ENCODE results near the gene KRT20. TPM values are rescaled to one million over a fixed set of nuclear protein-coding genes. Genes with fewer than 3 reads are reported as not detected.

The KRT20 gene
- total RNA-seq, 1 experiment from 2014 or later = not detected

DNA sequence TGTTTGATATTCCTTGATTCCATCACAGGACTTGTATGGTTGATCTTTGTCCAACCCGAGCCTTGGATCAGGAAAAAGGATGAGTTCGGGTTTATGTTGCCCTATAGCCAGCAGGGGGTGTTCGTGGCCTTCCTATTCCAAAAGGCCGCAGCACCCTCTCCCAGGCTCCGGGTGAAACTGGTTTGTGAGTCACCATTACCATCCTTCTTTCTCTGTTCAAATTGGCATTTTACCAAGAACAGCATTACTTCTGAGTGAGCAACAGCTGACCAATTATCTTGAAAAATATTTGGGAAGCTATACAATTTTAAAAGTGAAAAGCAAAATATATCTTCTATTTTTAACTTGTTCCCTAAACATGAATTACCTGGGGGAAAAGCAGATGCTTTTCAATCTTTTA, 24.3 kb upstream of the KRT20 start:
- no peaks in the 10 kb centered on the region for H3K36me3 ChIP-seq (replicated peaks; ENCODE audit: control insufficient read depth, insufficient read depth, low read length)
- H3K27me3 ChIP-seq (ENCODE audit: control insufficient read depth, insufficient read depth, low read length) = no peaks in the 10 kb centered on the region
- DNase-seq = peak; percentile 78
- H3K4me3 ChIP-seq (ENCODE audit: insufficient read depth, low read depth, low read length) = no peak overlapping the region

GRCh38 chr17:40906613-40907012, 21.6 kb upstream of the KRT20 start:
- no peak for DNase-seq
- no peaks in the 10 kb centered on the region for H3K27me3 ChIP-seq (ENCODE audit: control insufficient read depth, insufficient read depth, low read length)
- no peak overlapping the region for H3K4me3 ChIP-seq (ENCODE audit: insufficient read depth, low read depth, low read length)
- H3K36me3 ChIP-seq (replicated peaks; ENCODE audit: control insufficient read depth, insufficient read depth, low read length) = no peaks in the 10 kb centered on the region

DNA sequence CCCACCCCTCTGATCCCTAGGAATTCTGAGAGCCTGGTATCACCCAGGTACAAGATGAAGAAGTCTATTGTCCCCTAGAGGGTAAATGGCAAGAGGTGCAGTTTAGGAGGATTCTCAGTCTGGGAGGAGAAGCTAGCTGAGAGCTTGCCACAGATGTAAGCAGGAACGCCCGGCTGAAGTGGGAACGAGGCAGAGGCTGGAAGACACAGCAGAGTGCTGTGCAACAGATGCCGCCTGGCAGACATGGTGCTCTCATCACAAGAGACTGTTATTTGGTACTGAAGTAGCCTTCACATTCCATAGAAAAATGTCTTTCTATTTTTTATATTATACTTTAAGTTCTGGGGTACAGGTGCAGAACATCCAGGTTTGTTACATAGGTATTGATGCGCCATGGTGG, 20.3 kb upstream of the KRT20 start:
- no peak for DNase-seq
- H3K36me3 ChIP-seq (replicated peaks; ENCODE audit: control insufficient read depth, insufficient read depth, low read length) = no peaks in the 10 kb centered on the region
- H3K4me3 ChIP-seq (ENCODE audit: insufficient read depth, low read depth, low read length) = no peak overlapping the region
- H3K27me3 ChIP-seq (ENCODE audit: control insufficient read depth, insufficient read depth, low read length) = no peaks in the 10 kb centered on the region

DNA sequence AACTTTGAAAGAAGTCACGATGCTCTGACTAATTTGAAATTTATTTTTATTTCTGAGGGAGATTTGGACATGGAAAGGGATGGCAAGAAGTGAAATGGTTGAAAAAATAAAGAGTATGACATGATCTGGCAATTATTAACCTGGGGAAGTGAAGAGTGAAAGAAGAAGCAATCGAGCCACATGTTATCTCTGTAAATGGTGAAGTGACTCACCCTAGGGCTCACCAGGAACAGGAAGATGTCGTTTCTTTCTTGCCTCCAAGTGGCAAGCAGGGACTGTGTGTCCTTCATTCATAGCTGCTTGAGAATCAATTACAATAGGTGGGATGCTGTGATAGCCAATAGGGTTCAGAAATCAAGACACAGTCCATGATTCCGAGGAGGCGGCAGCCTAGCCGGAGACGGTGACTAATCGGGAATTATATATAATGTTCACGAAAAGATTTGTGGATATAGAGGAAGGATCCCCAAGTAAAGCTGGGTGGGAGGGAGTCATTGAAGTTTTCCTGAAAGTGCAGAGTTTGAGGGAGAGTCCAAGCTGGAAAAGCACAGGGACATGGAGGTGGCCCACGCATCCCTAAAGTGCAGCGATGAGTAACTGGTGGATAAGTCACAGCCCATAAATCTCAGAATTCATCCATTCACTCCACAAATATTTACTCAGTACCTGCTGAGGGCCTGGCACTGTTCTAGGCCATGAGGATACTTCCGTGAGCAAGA, 18.2 kb upstream of the KRT20 start:
- no peaks in the 10 kb centered on the region for H3K27me3 ChIP-seq (ENCODE audit: control insufficient read depth, insufficient read depth, low read length)
- no peak overlapping the region for H3K4me3 ChIP-seq (ENCODE audit: insufficient read depth, low read depth, low read length)
- H3K36me3 ChIP-seq (replicated peaks; ENCODE audit: control insufficient read depth, insufficient read depth, low read length) = no peaks in the 10 kb centered on the region
- DNase-seq = no peak

GRCh38 chr17:40902498-40902897, 17.5 kb upstream of the KRT20 start:
- H3K4me3 ChIP-seq (ENCODE audit: insufficient read depth, low read depth, low read length) = no peak overlapping the region
- no peaks in the 10 kb centered on the region for H3K27me3 ChIP-seq (ENCODE audit: control insufficient read depth, insufficient read depth, low read length)
- no peaks in the 10 kb centered on the region for H3K36me3 ChIP-seq (replicated peaks; ENCODE audit: control insufficient read depth, insufficient read depth, low read length)
- DNase-seq = no peak

GRCh38 chr17:40901981-40902474, 17.0 kb upstream of the KRT20 start:
- no peak for DNase-seq
- no peaks in the 10 kb centered on the region for H3K27me3 ChIP-seq (ENCODE audit: control insufficient read depth, insufficient read depth, low read length)

DNA sequence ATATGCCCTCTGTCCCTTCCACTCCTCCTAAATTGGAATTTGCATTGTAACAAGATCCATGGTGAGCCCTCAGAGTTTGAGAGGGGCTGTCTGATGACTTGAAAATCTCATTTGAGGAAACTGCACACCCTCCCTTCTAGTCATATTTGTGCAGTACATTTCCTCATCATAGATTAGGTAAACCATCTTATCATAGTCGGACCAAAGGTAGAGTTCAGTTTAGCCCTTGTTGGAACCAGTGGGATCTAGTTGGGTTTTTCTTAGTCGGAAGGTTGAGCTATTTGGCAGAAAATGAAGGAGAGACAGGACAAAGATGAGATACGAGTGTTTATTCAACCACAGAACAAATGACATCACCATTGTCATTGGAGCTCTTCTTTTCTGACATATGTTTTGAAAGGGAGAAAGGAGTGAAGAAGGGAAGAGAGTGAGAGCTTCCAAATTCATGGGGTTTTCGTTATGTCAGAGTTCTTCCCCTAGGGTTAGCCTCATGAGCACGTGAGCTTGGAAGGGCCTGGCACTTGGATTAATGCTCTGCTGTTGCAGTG, 15.8 kb upstream of the KRT20 start:
- no peak for DNase-seq
- Histone ChIP-seq H3K36me3 (replicated peaks; ENCODE audit: control insufficient read depth, insufficient read depth, low read length) (no peaks in the 10 kb centered on the region), H3K27me3 (ENCODE audit: control insufficient read depth, insufficient read depth, low read length) (no peaks in the 10 kb centered on the region), H3K4me3 (ENCODE audit: insufficient read depth, low read depth, low read length) (no peak overlapping the region)

More at GRCh38 chr17:40901981-40902474, 17.0 kb upstream of the KRT20 start:
- no peak overlapping the region for H3K4me3 ChIP-seq (ENCODE audit: insufficient read depth, low read depth, low read length)
- no peaks in the 10 kb centered on the region for H3K36me3 ChIP-seq (replicated peaks; ENCODE audit: control insufficient read depth, insufficient read depth, low read length)

GRCh38 chr17:40896916-40897455, 11.9 kb upstream of the KRT20 start:
- no peak for DNase-seq
- H3K4me3 ChIP-seq (ENCODE audit: insufficient read depth, low read depth, low read length) = no peak overlapping the region
- no peaks in the 10 kb centered on the region for H3K36me3 ChIP-seq (replicated peaks; ENCODE audit: control insufficient read depth, insufficient read depth, low read length)
- no peaks in the 10 kb centered on the region for H3K27me3 ChIP-seq (ENCODE audit: control insufficient read depth, insufficient read depth, low read length)

DNA sequence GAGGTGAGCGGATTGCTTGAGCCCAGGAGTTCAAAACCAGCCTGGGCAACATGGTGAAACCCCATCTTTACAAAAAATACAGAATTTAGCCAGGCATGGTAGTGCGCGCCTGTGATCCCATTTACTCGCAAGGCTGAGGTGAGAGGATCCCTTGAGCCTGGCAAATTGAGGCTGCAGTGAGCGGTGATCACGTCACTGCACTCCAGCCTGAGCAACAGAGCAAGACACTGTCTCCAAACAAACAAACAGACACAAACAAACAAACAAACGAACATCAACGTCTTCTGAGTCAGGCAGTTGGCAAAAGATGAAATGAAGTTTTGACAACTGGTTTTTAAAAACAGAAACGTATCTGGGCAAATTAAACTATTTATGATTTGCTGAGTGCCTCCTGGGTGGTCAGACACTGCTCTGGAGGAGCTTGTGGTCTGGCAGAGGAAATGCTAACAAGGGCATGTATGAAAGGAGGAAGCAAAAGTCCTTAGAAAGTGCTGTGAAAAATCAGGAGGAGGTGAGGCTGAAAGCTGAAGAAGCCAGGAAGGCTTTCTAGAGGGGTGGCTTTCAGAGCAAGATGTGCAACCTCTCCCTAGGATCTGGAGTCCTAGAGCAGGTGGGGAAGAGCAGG, 10.2 kb upstream of the KRT20 start:
- H3K27me3 ChIP-seq (ENCODE audit: control insufficient read depth, insufficient read depth, low read length) = no peaks in the 10 kb centered on the region; the same call in 1 of the 2 replicates
- H3K4me3 ChIP-seq (ENCODE audit: insufficient read depth, low read depth, low read length) = no peak overlapping the region
- H3K36me3 ChIP-seq (replicated peaks; ENCODE audit: control insufficient read depth, insufficient read depth, low read length) = no peaks in the 10 kb centered on the region
- DNase-seq = no peak

GRCh38 chr17:40888196-40888720, 3.2 kb upstream of the KRT20 start:
- Histone ChIP-seq H3K4me3 (ENCODE audit: insufficient read depth, low read depth, low read length) (no peak overlapping the region), H3K36me3 (replicated peaks; ENCODE audit: control insufficient read depth, insufficient read depth, low read length) (no peaks in the 10 kb centered on the region), H3K27me3 (ENCODE audit: control insufficient read depth, insufficient read depth, low read length) (no peaks in the 10 kb centered on the region; the same call in 1 of the 2 replicates)
- no peak for DNase-seq

- Histone ChIP-seq H3K4me3 (ENCODE audit: insufficient read depth, low read depth, low read length) (no peak overlapping the region), H3K27me3 (ENCODE audit: control insufficient read depth, insufficient read depth, low read length) (no peaks in the 10 kb centered on the region), H3K36me3 (replicated peaks; ENCODE audit: control insufficient read depth, insufficient read depth, low read length) (no peaks in the 10 kb centered on the region)
- DNase-seq = no peak
Measured at GRCh38 chr17:40886090-40886489, 1.0 kb upstream of the KRT20 start.

DNA sequence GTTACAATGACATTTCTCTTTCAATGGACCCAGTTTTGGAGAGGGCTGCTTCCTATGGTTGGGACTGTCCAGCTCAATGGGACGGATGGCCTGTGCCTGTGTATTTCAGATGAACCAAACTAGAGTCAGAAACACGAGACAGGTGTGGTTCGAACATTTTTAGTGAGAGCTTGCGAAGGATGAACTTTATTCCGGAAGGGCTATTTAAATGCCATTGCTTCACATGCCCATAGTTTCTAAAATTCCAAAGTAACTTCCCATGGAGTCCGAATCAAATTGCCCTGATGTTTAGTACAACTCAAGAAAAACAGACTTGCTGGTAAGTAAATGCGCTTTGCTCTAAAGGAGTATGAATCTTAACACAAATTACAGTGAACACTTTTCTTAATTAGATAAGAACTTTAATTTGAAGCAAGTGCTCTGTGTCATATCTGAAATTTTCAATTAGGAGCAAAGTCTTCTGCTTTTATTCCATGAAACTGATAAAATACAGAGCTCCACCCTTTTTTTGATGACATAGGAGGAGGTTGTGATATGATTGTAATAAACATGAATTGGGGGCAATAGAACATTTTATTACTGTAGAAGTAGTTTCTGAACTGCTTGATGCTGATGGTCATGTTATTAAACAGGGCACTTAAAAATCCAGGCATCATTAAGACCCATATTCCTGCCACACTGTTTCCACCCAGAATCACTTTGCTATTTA, 1.3 kb downstream of the KRT20 start:
- DNase-seq = no peak
- Histone ChIP-seq H3K36me3 (replicated peaks; ENCODE audit: control insufficient read depth, insufficient read depth, low read length) (no peaks in the 10 kb centered on the region), H3K27me3 (ENCODE audit: control insufficient read depth, insufficient read depth, low read length) (no peaks in the 10 kb centered on the region), H3K4me3 (ENCODE audit: insufficient read depth, low read depth, low read length) (no peak overlapping the region)

GRCh38 chr17:40883031-40883430, 2.0 kb downstream of the KRT20 start:
- Histone ChIP-seq H3K36me3 (replicated peaks; ENCODE audit: control insufficient read depth, insufficient read depth, low read length) (no peaks in the 10 kb centered on the region), H3K27me3 (ENCODE audit: control insufficient read depth, insufficient read depth, low read length) (no peaks in the 10 kb centered on the region), H3K4me3 (ENCODE audit: insufficient read depth, low read depth, low read length) (no peak overlapping the region)
- no peak for DNase-seq

- Histone ChIP-seq H3K4me3 (ENCODE audit: insufficient read depth, low read depth, low read length) (no peak overlapping the region), H3K36me3 (replicated peaks; ENCODE audit: control insufficient read depth, insufficient read depth, low read length) (no peaks in the 10 kb centered on the region), H3K27me3 (ENCODE audit: control insufficient read depth, insufficient read depth, low read length) (no peaks in the 10 kb centered on the region)
- no peak for DNase-seq
Measured at GRCh38 chr17:40879026-40879425, 6.0 kb downstream of the KRT20 start.

Measured in H7 (cell line).